ENCODE data around the gene SLC44A2. TPM values are rescaled to one million over a fixed set of nuclear protein-coding genes. Genes with fewer than 3 reads are reported as not detected.

SLC44A2 gene
- total RNA-seq, result 10 to 100 TPM; 47.5 to 56.4 TPM

DNA sequence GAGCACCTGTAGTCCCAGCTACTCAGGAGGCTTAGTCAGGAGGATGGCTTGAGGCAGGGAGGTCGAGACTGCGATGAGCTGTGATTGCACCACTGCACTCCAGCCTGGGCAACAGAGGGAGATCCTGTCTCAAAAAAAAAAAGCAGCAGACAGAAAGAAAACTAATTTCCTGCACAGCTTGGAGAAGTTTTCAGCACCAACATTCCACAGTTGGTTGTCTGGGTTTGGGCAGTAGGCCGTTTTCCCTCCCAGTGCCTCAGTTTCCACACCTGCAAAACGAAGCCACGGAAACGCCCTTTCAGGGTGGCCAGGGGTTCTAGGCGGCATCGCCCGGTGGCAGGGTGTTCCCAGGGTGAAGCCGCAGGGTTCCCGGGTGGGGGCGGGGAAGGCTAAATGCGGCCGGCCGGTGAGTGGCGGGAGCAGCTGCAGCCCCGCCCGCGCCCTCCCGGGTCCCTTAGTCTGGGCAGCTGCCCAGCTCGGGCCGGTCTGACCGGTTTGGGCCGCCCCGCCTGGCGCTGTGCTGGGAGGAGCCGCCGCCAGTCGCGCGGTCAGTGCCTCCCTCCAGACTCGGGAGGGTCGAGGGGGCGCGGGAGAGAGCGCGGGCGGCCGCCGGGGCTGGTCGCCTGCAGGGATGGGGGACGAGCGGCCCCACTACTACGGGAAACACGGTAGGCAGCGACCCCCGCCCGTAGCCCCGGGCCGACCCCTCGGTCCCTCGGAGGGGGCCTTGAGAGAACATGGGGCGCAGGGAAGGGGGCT is at the start of gene SLC44A2:
SLC44A2 (plus strand) TSS at position 551 of the 759 bp plus-strand sequence; CDS start at position 632, 81 bp downstream.
- ATAC-seq (peak; percentile 98), DNase-seq (peak; percentile 91 to 96 (median 95))
- Histone ChIP-seq H3K4me3 (peak within 1 kb of the TSS; percentile 46 to 52), H3K27ac (peak within 1 kb of the TSS; percentile 74 to 95 (median 86)), H3K4me1 (peaks cover 22% of the 10 kb centered on the region), H3K36me3 (replicated peaks in 1 of 2; ENCODE audit: insufficient read depth in 1 of 2, low read depth in 2 of 2) (peaks cover 0 to 3% of the 10 kb centered on the region in 2 donors), H3K27me3 (no peaks in the 10 kb centered on the region), H3K9me3 (no peaks in the 10 kb centered on the region)
- peak; percentile 64 to 86 (median 79) for TF ChIP-seq POLR2A (IDR thresholded peaks at IDR 0.05)
- TF ChIP-seq, protein P1, sequence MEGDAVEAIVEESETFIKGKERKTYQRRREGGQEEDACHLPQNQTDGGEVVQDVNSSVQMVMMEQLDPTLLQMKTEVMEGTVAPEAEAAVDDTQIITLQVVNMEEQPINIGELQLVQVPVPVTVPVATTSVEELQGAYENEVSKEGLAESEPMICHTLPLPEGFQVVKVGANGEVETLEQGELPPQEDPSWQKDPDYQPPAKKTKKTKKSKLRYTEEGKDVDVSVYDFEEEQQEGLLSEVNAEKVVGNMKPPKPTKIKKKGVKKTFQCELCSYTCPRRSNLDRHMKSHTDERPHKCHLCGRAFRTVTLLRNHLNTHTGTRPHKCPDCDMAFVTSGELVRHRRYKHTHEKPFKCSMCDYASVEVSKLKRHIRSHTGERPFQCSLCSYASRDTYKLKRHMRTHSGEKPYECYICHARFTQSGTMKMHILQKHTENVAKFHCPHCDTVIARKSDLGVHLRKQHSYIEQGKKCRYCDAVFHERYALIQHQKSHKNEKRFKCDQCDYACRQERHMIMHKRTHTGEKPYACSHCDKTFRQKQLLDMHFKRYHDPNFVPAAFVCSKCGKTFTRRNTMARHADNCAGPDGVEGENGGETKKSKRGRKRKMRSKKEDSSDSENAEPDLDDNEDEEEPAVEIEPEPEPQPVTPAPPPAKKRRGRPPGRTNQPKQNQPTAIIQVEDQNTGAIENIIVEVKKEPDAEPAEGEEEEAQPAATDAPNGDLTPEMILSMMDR (IDR thresholded peaks at IDR 0.05), result peak in 2 of 7 experiments; percentile 30 to 32
- WGBS, 2 donors, result 3 to 8% methylated on average over 6 to 39 of the region's 53 CpGs
- intact Hi-C loops (cut with DNase I), result no loop called here

DNA sequence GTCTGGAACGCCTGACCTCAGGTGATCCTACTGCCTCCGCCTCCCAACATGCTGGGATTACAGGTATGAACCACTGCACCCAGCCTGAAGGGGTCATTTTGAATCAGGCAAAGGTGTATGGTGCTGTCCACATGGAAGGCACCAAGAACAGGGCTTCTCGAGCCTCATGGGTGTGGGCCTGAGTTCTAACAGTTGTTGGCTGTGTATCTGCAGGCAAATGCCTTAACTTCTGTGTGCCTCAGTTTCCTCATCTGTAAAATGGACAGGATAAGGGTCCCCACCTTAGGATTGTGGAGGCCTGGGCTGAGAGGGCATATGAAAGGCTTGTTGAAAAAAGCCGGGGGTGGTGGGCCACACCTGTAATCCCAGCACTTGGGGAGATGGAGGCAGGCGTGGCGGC is 47.4 kb upstream of the SLC44A2 start:
- no peak for ATAC-seq
- intact Hi-C loops (cut with DNase I), result no loop called here
- no peak overlapping the region for H3K4me3 ChIP-seq
- no peak overlapping the region for H3K27ac ChIP-seq
- WGBS, 2 donors, result 89 to 97% methylated on average over 5 to 6 of the region's 6 CpGs
- H3K36me3 ChIP-seq (replicated peaks in 1 of 2; ENCODE audit: insufficient read depth in 1 of 2, low read depth in 2 of 2), result peaks cover 0 to 7% of the 10 kb centered on the region in 2 donors
- no peak for DNase-seq
- TF ChIP-seq, protein P1 (IDR thresholded peaks at IDR 0.05), result no peak
- no peak for TF ChIP-seq POLR2A (IDR thresholded peaks at IDR 0.05)
- H3K9me3 ChIP-seq, result no peaks in the 10 kb centered on the region
- H3K27me3 ChIP-seq, result no peaks in the 10 kb centered on the region
- no peaks in the 10 kb centered on the region for H3K4me1 ChIP-seq

DNA sequence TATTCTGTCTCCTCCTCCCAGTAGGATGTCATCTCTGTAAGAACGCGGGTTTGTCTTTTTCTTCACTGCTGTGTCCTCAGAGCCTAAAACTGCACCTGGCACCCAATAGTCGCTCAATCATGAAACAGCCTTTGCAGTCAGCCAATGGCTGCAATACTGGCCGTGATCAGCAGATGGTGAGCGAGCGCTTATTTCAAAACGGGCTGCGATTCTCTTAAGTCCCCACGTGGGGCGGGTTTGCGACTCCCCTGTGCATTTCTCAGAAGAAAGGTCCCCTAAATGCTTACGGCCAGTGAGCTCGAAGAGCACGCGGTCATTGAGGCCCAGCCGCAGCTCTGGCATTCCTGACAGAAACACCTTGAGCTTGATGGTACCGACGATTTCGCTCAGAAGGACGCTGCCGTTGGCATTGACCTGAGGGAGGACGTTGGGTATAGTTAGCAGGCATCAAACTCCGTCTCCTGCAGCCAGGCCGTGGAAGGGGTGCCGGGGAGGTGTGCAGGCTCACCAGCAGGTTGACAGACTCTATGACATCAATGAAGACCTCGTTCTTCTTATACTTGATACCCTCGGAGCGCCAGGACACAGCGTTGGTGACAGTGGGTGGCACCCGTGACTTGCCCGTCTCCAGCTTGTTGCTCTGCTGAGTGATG is 44.2 kb upstream of the SLC44A2 start:
- Histone ChIP-seq H3K9me3 (no peaks in the 10 kb centered on the region), H3K4me3 (no peak overlapping the region), H3K36me3 (replicated peaks in 1 of 2; ENCODE audit: insufficient read depth in 1 of 2, low read depth in 2 of 2) (peaks cover 0 to 5% of the 10 kb centered on the region in 2 donors), H3K4me1 (peaks cover 7% of the 10 kb centered on the region), H3K27me3 (no peaks in the 10 kb centered on the region), H3K27ac (no peak overlapping the region)
- TF ChIP-seq, protein P1 (IDR thresholded peaks at IDR 0.05), result peak; percentile 87 to 100 (median 99)
- no peak for TF ChIP-seq POLR2A (IDR thresholded peaks at IDR 0.05)
- DNase-seq (peak; percentile 88 to 93 (median 91)), ATAC-seq (peak; percentile 96)
- WGBS, 2 donors, result 12 to 30% methylated on average over 13 to 31 of the region's 31 CpGs
- intact Hi-C loops (cut with DNase I), result no loop called here

DNA sequence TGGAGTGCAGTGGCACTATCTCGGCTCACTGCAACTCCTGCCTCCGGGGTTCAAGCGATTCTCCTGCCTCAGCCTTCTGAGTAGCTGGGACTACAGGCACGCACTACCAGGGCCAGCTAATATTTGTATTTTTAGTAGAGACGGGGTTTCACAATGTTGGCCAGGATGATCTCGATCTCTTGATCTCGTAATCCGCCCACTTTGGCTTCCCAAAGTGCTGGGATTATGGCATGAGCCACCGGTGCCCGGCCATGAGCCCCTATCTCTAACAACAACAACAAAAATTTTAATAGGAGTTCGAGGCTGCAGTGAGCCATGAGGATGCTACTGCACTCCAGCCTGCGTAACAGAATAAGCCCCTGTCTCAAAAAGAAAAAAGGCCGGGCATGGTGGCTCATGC is 43.3 kb upstream of the SLC44A2 start:
- Histone ChIP-seq H3K27me3 (no peaks in the 10 kb centered on the region), H3K4me1 (peaks cover 14% of the 10 kb centered on the region), H3K4me3 (no peak overlapping the region), H3K9me3 (no peaks in the 10 kb centered on the region), H3K27ac (no peak overlapping the region), H3K36me3 (replicated peaks in 1 of 2; ENCODE audit: insufficient read depth in 1 of 2, low read depth in 2 of 2) (peaks cover 0 to 5% of the 10 kb centered on the region in 2 donors)
- DNase-seq (no peak), ATAC-seq (no peak)
- WGBS, 2 donors, result 90 to 95% methylated on average over 12 to 13 of the region's 13 CpGs
- TF ChIP-seq, protein P1 (IDR thresholded peaks at IDR 0.05), result no peak
- TF ChIP-seq POLR2A (IDR thresholded peaks at IDR 0.05), result no peak
- intact Hi-C loops (cut with DNase I), result loop anchor here (2.0 kb wide), 1 partner anchor 61 kb away; no protein-coding TSS in a partner anchor

All from body of pancreas (tissue), 4 donors.